Upper lobe of left lung (tissue), 6 donors: ENCODE data around the gene FRAT1. TPM values are rescaled to one million over a fixed set of nuclear protein-coding genes. Genes with fewer than 3 reads are reported as not detected.
"Not testable (repeated sequence)": the region's sequence is repeated elsewhere in the genome, so short reads cannot be mapped to it uniquely, and the experiment has no call there.

Source experiments
- ATAC-seq, 2 donors: fragments of 200-7000 bp; cut with Tn5 transposase; one replicate each; pipeline ENCODE4 v1.9.1; 2022; ENCODE audit warnings: mild to moderate bottlenecking in 2 of 2, moderate library complexity in 2 of 2; ENCODE audit not compliant: low FRiP score in 2 of 2
- DNase-seq, 2 donors: peaks; one replicate each; pipeline ENCODE4 v3.0.0-alpha.2; 2019 to 2020
- H3K27ac ChIP-seq, 4 donors: fragments of 200-600 bp; sonication (generic); one replicate each; pipeline ENCODE4 v1.5.1; 2016 to 2019
- H3K27me3 ChIP-seq, 4 donors: fragments of 200-600 bp; sonication (generic); one replicate each; pipeline ENCODE4 v1.5.1; 2017 to 2019
- H3K36me3 ChIP-seq, 4 donors: fragments of 200-600 bp; sonication (generic); one replicate each; pipeline ENCODE4 v1.5.1; 2016 to 2019
- H3K4me1 ChIP-seq, 4 donors: fragments of 200-600 bp; sonication (generic); one replicate each; pipeline ENCODE4 v1.5.1; 2018 to 2019
- H3K4me3 ChIP-seq, 4 donors: fragments of 200-600 bp; sonication (generic); one replicate each; pipeline ENCODE4 v1.5.1; 2017 to 2019; ENCODE audit warnings: mild to moderate bottlenecking in 2 of 4, moderate library complexity in 1 of 4
- H3K9me3 ChIP-seq, 4 donors: fragments of 200-600 bp; sonication (generic); one replicate each; pipeline ENCODE4 v1.5.1; 2018 to 2019
- EP300 ChIP-seq, 4 donors: sonication (generic); formaldehyde crosslinking; IDR thresholded peaks; one replicate each; pipeline ENCODE4 v1.5.1; 2017; ENCODE audit warnings: antibody characterized with exemption in 4 of 4, control low read depth in 2 of 4
- POLR2A ChIP-seq, 4 donors: fragments of 450-650 bp; IDR thresholded peaks; one replicate each; pipeline ENCODE4 v1.5.1; 2016 to 2017; ENCODE audit warnings: antibody characterized with exemption in 4 of 4, mild to moderate bottlenecking in 2 of 4
- POLR2AphosphoS5 ChIP-seq, 2 donors: sonication (generic); formaldehyde crosslinking; IDR thresholded peaks; one replicate each; pipeline ENCODE4 v1.5.1; 2017; ENCODE audit warnings: antibody characterized with exemption in 2 of 2
- WGBS, 2 donors: methylation state at CpG; one replicate each; pipeline ENCODE4 v1.1.5; 2017 to 2018; 5-methylcytosine and 5-hydroxymethylcytosine counted together
- total RNA-seq, 6 donors: library from RNA; depleted of rRNA in 4 of 6; stranded (reverse); fragments of >200 nt in 4 of 6; gene quantifications; one replicate each; pipeline versions ENCODE4 v1.1.0 to v1.2.1, GENCODE V29; 2016 to 2021
- TF ChIP-seq, protein P1 (sequence below), 6 experiments: fragments of 450-650 bp in 4 of 6; fragments of 200-600 bp in 2 of 6; sonication (generic) in 2 of 6; IDR thresholded peaks; one replicate each; pipeline ENCODE4 v1.5.1; 2016 to 2019; ENCODE audit warnings: antibody characterized with exemption in 6 of 6
- donor health status: DM: no; HTN: no; CAD: no; lungs with moderate emphysema.
- donor health status: DM: no; HTN: yes; CAD: no; lungs with severe emphysema.

Gene FRAT1
- total RNA-seq, 6 donors from 2014 or later = 8.9 to 20.2 (median 15.4) TPM

- Histone ChIP-seq H3K9me3 (no peaks in the 10 kb centered on the region), H3K36me3 (no peaks in the 10 kb centered on the region), H3K4me3 (no peak overlapping the region), H3K4me1 (peaks cover 20 to 45% (median 32%) of the 10 kb centered on the region in 4 donors), H3K27me3 (no peaks in the 10 kb centered on the region), H3K27ac (peak overlapping the region; percentile 46 to 94 (median 68))
- TF ChIP-seq POLR2A (IDR thresholded peaks at IDR 0.05) (peak in 1 of 4 donors; percentile 6), POLR2AphosphoS5 (IDR thresholded peaks at IDR 0.05) (no peak), EP300 (IDR thresholded peaks at IDR 0.05) (peak in 1 of 4 donors; percentile 19)
- DNase-seq (peak in 1 of 2 donors; percentile 66), ATAC-seq (peak in 1 of 2 donors; percentile 19)
- 36 to 45% methylated on average over 10 to 11 of the region's 11 CpGs for WGBS, 2 donors
These were observed 18.1 kb downstream of the FRAT1 start for GRCh38 chr10:97336942-97337831.

DNA sequence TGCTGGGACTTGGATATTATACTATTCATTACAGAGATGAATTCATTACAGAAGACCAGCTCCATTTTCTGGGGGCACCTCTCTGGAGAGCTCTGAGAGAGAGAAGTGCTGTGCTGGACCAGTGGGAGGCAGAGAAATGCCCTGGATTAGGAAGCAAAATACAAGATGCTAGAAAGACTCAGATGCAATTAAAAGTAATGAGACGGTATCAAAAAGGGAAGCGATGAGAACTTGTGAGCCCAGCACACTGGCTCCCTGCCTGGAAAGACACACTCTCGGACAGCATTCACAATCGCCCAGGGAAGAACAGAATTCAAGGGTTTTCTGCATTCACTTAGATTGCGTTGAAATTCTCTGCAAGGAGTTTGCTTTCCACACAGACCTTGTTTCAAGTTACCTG lies 19.0 kb downstream of the FRAT1 start:
- no peak overlapping the region for H3K27ac ChIP-seq
- TF ChIP-seq POLR2A (IDR thresholded peaks at IDR 0.05) (no peak), POLR2AphosphoS5 (IDR thresholded peaks at IDR 0.05) (no peak), EP300 (IDR thresholded peaks at IDR 0.05) (no peak)
- TF ChIP-seq, protein P1, sequence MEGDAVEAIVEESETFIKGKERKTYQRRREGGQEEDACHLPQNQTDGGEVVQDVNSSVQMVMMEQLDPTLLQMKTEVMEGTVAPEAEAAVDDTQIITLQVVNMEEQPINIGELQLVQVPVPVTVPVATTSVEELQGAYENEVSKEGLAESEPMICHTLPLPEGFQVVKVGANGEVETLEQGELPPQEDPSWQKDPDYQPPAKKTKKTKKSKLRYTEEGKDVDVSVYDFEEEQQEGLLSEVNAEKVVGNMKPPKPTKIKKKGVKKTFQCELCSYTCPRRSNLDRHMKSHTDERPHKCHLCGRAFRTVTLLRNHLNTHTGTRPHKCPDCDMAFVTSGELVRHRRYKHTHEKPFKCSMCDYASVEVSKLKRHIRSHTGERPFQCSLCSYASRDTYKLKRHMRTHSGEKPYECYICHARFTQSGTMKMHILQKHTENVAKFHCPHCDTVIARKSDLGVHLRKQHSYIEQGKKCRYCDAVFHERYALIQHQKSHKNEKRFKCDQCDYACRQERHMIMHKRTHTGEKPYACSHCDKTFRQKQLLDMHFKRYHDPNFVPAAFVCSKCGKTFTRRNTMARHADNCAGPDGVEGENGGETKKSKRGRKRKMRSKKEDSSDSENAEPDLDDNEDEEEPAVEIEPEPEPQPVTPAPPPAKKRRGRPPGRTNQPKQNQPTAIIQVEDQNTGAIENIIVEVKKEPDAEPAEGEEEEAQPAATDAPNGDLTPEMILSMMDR (IDR thresholded peaks at IDR 0.05) = no peak

GRCh38 chr10:97341416-97341815 lies 22.3 kb downstream of the FRAT1 start:
- no peak for ATAC-seq
- TF ChIP-seq EP300 (IDR thresholded peaks at IDR 0.05) (no peak), POLR2A (IDR thresholded peaks at IDR 0.05) (no peak)
- TF ChIP-seq, protein P1 (IDR thresholded peaks at IDR 0.05) = no peak
- Histone ChIP-seq H3K4me1 (peaks cover 11 to 15% (median 13%) of the 10 kb centered on the region in 4 donors), H3K9me3 (no peaks in the 10 kb centered on the region), H3K27ac (no peak overlapping the region), H3K36me3 (no peaks in the 10 kb centered on the region), H3K27me3 (no peaks in the 10 kb centered on the region), H3K4me3 (no peak overlapping the region)
- WGBS, 2 donors = 70 to 78% methylated on average over 2 of the region's 2 CpGs
- DNase-seq = no peak

More for the DNA sequence above, 19.0 kb downstream of the FRAT1 start:
- 47 to 56% methylated on average over 5 of the region's 5 CpGs for WGBS, 2 donors
- DNase-seq (no peak), ATAC-seq (no peak)
- Histone ChIP-seq H3K4me1 (peaks cover 19 to 36% (median 26%) of the 10 kb centered on the region in 4 donors), H3K36me3 (no peaks in the 10 kb centered on the region), H3K27me3 (no peaks in the 10 kb centered on the region), H3K9me3 (no peaks in the 10 kb centered on the region), H3K4me3 (no peak overlapping the region)

- not testable (repeated sequence) for H3K36me3 ChIP-seq, H3K27me3 ChIP-seq, ATAC-seq, H3K4me1 ChIP-seq, DNase-seq, H3K27ac ChIP-seq, H3K4me3 ChIP-seq, H3K9me3 ChIP-seq
- 76 to 91% methylated on average over 6 of the region's 6 CpGs for WGBS, 2 donors
These were observed 24.6 kb downstream of the FRAT1 start for GRCh38 chr10:97343664-97344063.

DNA sequence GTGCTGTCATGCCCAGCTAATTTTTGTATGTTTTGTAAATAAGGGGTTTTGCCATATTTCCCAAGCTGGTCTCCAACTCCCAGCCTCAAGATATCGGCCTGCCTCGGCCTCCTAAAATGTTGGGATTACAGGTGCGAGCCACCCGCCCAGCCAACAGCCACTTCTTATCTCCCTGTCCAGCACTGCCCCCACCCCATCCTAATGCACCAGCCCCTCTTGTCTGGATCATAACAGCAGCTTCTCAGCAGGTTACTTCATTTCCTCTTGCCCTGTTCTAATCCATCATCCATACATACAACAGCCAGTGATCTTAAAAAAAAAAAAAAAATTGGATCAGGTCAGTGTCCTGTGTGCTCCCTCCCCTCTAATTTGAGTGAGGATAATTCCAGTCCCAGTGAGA lies 28.2 kb downstream of the FRAT1 start:
- Histone ChIP-seq H3K4me3 (no peak overlapping the region), H3K4me1 (no peaks in the 10 kb centered on the region), H3K27ac (no peak overlapping the region), H3K27me3 (no peaks in the 10 kb centered on the region), H3K9me3 (no peaks in the 10 kb centered on the region), H3K36me3 (no peaks in the 10 kb centered on the region)
- DNase-seq (no peak), ATAC-seq (no peak)
- TF ChIP-seq POLR2AphosphoS5 (IDR thresholded peaks at IDR 0.05) (no peak), POLR2A (IDR thresholded peaks at IDR 0.05) (no peak), EP300 (IDR thresholded peaks at IDR 0.05) (no peak)
- TF ChIP-seq, protein P1 (IDR thresholded peaks at IDR 0.05) = no peak
- WGBS, 2 donors = 100% methylated on average over 4 of the region's 4 CpGs
